PFSK-1 (cell line): ENCODE results near the gene MAST4.

Experiments used
- FOXP2 ChIP-seq: optimal IDR thresholded peaks from 2 replicates; pipeline ENCODE3; 2011; ENCODE audit warnings: borderline replicate concordance, control low read depth, inconsistent platforms; ENCODE audit not compliant: insufficient read depth; ENCODE audit errors: extremely low read length, extremely low read depth
- POLR2AphosphoS5 ChIP-seq: IDR thresholded peaks from 2 replicates; pipeline ENCODE4 v1.6.1; 2012; ENCODE audit warnings: low read depth, mild to moderate bottlenecking, control low read depth, low read length, moderate library complexity
- SIN3A ChIP-seq: IDR thresholded peaks from 2 replicates; pipeline ENCODE4 v1.6.1; 2012; ENCODE audit warnings: mild to moderate bottlenecking, low read length, moderate library complexity, borderline replicate concordance; ENCODE audit not compliant: insufficient read depth
- TAF1 ChIP-seq: IDR thresholded peaks from 2 replicates; pipeline ENCODE4 v1.6.1; 2012; ENCODE audit warnings: low read length, control low read depth, borderline replicate concordance; ENCODE audit not compliant: insufficient read depth
- TF ChIP-seq, protein P1 (sequence below), 2 experiments: IDR thresholded peaks; 2 replicates each; pipeline versions ENCODE4 v1.6.1 to v1.8.0; 2011 to 2012; ENCODE audit warnings: low read depth in 2 of 2, low read length in 2 of 2, control low read depth in 1 of 2, inconsistent platforms in 1 of 2, mild to moderate bottlenecking in 1 of 2, moderate library complexity in 1 of 2; ENCODE audit not compliant: insufficient read depth in 1 of 2

The MAST4 gene

DNA sequence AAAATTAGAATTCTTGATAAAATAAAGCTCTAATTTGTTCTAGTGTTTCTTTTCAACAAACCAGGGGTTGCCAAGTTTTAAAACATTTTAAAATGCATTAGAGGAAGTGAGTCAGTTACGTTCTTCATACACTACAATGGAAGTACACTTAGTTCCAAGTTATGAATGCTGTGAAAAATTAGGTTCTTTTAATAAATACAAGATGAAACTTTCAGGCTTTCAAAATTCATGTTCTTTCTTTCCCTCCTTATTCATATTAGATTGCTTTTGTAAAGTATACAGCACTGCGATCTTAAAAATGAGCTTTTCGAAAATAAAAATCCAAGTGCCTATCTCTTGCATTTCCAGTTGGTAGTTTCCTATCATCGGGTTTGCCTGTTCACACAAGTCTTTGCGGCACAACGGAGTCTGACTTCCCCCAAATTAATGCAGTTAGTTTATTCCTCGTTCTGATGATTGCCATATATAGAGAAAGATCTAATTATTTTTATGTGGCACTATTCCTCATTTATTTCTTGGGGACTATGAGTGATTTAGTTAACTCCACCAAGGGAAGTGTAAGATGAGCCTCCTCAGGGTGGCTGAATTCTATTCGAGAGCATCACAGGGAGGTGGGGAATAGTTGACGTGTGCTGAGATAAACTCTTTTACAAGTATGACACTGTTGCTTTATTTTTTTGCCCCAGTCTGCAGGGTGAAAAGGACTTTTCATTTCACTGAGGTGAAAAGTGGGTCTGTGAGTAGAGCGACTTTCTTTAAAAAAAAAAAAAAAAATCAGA lies 362.2 kb downstream of the MAST4 start:
- TF ChIP-seq FOXP2, result no peak
- TF ChIP-seq, protein P1, sequence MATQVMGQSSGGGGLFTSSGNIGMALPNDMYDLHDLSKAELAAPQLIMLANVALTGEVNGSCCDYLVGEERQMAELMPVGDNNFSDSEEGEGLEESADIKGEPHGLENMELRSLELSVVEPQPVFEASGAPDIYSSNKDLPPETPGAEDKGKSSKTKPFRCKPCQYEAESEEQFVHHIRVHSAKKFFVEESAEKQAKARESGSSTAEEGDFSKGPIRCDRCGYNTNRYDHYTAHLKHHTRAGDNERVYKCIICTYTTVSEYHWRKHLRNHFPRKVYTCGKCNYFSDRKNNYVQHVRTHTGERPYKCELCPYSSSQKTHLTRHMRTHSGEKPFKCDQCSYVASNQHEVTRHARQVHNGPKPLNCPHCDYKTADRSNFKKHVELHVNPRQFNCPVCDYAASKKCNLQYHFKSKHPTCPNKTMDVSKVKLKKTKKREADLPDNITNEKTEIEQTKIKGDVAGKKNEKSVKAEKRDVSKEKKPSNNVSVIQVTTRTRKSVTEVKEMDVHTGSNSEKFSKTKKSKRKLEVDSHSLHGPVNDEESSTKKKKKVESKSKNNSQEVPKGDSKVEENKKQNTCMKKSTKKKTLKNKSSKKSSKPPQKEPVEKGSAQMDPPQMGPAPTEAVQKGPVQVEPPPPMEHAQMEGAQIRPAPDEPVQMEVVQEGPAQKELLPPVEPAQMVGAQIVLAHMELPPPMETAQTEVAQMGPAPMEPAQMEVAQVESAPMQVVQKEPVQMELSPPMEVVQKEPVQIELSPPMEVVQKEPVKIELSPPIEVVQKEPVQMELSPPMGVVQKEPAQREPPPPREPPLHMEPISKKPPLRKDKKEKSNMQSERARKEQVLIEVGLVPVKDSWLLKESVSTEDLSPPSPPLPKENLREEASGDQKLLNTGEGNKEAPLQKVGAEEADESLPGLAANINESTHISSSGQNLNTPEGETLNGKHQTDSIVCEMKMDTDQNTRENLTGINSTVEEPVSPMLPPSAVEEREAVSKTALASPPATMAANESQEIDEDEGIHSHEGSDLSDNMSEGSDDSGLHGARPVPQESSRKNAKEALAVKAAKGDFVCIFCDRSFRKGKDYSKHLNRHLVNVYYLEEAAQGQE (IDR thresholded peaks at IDR 0.05; ENCODE audit: insufficient read depth in 1 of 2, low read depth in 2 of 2, low read length in 2 of 2), result no peak
- no peak for TF ChIP-seq POLR2AphosphoS5
- no peak for TF ChIP-seq TAF1
- no peak for TF ChIP-seq SIN3A

DNA sequence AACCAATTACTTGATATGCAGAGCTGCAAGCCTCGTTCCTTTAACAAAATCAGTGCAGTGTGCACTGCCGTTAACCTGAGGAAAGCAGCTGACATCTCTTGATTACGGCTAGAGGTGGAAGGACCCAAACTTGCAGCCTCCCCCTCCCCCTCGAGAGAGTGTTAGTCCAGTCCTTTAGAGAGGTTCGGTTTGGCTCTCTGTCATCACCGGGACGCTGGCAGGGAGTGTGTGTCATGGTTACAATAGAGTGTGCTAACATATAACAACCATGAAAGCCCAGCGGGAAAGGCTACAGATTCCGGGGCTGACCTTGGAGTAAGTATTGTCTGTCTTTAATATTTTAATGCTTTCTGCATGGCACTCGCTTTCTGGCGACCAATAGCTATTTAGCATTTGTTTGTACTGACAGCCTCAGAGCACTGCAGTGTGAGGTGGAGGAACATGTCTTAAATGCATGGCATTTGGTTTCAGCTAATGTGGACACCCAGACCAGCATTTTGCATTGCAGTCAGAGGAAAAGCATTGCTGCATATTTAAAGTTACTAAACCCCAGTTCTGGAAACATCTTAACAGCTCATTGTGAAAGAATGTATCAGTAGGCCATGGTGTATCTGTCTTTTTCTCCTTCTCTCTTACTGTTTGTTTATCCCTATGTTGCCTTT lies 362.9 kb downstream of the MAST4 start:
- TF ChIP-seq TAF1, result no peak
- TF ChIP-seq POLR2AphosphoS5, result no peak
- TF ChIP-seq FOXP2, result no peak
- no peak for TF ChIP-seq SIN3A
- TF ChIP-seq, protein P1 (IDR thresholded peaks at IDR 0.05; ENCODE audit: insufficient read depth in 1 of 2, low read depth in 2 of 2, low read length in 2 of 2), result no peak

DNA sequence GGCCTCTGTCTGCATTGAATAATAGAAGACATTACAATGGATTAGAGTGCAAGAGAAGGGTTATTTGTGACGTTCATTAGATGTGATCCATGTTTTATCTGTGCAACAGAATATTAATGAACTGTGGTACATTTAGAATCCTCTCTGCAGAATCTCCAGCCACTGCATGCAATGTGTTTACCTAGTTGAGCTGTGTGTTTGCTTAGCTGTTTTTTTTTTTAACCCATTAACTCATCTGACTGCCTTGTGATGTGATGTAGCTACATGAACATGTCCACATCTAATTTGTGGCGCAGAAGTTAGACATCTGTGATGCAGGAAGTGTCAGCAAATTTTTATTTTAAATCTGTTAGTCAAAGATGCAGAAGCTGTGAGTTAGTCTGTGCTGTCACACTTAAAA lies 363.5 kb downstream of the MAST4 start:
- no peak for TF ChIP-seq POLR2AphosphoS5
- TF ChIP-seq, protein P1 (IDR thresholded peaks at IDR 0.05; ENCODE audit: insufficient read depth in 1 of 2, low read depth in 2 of 2, low read length in 2 of 2), result no peak
- no peak for TF ChIP-seq SIN3A
- TF ChIP-seq TAF1, result no peak
- no peak for TF ChIP-seq FOXP2

DNA sequence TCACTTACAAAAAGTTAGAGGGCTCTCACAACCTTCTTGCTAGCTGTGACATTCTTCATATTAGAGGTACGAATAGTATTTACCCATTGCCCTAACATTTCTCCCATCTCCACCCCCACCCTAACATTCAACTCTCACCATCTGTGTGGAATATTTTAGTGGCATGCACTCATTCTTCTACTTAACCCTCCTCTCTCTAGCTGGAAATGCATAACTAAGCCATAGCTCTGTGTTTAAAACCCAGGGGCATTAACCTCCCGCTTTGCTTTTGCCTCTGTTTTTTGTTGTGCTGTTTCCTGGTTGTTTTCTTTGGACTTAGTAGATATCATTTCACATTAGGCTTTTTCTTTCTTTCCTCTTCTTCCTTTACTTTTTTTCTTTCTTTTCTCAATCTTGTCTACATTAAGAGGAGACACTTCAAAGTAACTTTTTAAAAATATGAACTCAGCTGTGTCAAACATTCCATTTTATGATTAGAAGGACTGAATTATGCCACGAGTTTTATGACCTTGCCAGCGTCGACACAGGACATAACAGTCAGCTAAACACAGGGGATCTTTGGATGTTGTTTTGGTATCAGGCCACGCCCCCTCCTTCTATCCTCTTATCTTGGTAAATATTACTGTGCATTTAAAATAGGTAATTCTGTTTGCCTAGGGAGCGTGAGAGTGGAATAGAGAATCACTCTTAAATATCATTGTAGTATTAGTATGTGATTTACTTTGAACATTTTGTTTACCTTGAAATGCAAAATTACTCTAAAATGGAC lies 364.4 kb downstream of the MAST4 start:
- TF ChIP-seq POLR2AphosphoS5 (no peak), FOXP2 (no peak), SIN3A (no peak), TAF1 (no peak)
- TF ChIP-seq, protein P1 (IDR thresholded peaks at IDR 0.05; ENCODE audit: insufficient read depth in 1 of 2, low read depth in 2 of 2, low read length in 2 of 2), result no peak
